Measurements from ENCODE around the gene MORC3.
"Not testable (repeated sequence)": the region's sequence is repeated elsewhere in the genome, so short reads cannot be mapped to it uniquely, and the experiment has no call there.

The MORC3 gene

DNA sequence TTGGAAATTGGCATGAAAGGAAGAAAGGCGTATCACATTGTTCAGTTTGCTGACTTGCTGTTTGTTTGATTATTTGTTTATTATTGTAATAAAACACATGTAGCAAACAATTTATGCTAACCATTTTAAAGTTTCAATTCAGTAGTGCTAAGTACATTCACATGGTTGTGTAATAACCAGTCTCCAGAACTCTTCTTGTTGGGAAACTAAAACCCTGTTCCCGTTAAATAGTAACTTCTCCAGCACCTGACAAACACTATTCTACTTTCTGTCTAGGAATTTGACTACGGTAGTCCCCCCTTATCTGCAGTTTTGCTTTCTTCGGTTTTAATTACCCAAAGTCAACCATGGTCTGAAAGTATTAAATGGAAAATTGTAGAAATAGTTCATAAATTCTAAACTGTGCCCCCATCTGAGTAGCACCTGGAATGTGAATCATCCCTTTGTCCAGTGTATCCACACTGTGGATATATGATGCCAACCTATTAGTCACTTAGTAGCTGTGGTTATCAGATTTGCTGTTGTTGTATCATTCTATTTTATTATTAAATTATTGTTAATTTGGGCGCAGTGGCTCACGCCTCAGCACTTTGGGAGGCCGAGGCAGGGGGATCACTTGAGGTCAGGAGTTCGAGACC, 5.5 kb downstream of the MORC3 start:
- no peak for DNase-seq (ENCODE audit: low read depth)
- no peak for TF ChIP-seq CTCF (IDR thresholded peaks at IDR 0.05; ENCODE audit: low read depth, low read length, missing control alignments)
- no peak overlapping the region for H3K4me3 ChIP-seq (ENCODE audit: low read depth, low read length)

DNA sequence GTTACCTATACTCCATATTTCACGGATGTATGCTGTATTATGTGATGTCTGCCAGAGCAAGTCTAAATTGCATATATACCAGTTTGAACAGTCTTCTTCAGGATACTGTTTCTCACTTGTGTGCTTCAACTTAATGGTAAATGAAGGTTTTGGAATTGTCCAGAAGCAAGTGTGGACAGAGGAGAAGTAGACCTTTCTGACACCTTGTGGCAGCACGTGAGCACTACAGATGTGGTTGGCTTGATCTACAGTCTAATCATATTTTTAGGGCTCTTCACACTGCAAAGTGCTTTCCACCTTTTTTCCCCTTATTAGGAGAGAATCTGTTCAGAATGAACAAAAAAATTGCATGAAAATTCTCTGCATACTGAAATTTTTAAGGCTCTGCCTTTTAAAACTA, 10.9 kb downstream of the MORC3 start:
- H3K4me3 ChIP-seq (ENCODE audit: low read depth, low read length), result no peak overlapping the region
- no peak for DNase-seq (ENCODE audit: low read depth)
- TF ChIP-seq CTCF (IDR thresholded peaks at IDR 0.05; ENCODE audit: low read depth, low read length, missing control alignments), result peak; percentile 82

DNA sequence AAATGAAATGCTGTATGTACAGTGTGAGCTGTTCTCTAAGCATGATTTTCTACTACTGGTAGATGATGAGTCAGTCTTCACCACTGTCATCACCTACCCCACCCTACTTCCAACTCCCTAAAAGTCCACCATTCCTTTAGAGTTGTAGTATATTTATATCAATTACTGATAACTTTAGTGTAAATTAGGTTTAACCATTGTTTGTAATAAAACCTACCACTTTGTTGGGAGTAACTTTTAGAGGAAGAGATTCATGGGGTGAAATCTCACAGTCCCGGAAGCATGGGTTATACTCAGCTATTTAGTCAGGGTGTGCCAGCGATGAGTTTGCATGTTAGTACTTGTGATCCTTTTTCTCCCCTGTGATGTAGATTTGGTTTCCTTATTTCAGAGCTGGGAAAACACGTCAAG, 17.1 kb downstream of the MORC3 start:
- no peak for TF ChIP-seq CTCF (IDR thresholded peaks at IDR 0.05; ENCODE audit: low read depth, low read length, missing control alignments)
- DNase-seq (ENCODE audit: low read depth), result no peak
- H3K4me3 ChIP-seq (ENCODE audit: low read depth, low read length), result no peak overlapping the region

DNA sequence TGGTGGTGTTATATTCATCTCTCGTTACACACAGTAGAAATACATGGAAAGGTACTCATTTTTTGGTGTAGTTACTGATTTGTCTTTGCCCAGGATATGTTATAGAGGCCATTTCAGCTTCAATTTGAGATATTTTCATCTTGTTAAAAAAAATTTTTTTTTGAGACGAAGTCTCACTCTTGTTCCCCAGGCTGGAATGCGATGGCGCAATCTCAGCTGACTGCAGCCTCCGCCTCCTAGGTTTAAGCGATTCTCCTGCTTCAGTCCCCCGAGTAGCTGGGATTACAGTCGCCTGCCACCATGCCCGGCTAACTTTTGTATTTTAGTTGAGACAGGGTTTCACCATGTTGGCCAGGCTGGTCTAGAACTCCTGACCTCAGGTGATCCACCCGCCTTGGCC, 19.0 kb downstream of the MORC3 start:
- no peak for TF ChIP-seq CTCF (IDR thresholded peaks at IDR 0.05; ENCODE audit: low read depth, low read length, missing control alignments)
- no peak for DNase-seq (ENCODE audit: low read depth)
- no peak overlapping the region for H3K4me3 ChIP-seq (ENCODE audit: low read depth, low read length)

DNA sequence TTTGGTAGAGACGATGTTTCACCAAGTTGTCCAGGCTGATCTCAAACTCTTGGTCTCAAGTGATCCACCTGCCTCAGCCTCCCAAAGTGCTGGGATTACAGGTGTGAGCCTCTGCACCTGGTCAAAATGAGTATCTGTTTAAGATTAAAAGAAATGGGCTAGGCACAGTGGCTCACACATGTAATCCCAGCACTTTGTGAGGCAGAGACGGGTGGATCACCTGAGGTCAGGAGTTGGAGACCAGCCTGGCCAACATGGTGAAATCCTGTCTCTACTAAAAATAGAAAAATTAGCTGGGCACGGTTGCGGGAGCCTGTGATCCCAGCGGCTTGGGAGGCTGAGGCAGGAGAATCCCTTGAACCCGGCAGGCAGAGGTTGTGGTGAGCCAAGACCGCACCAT, 22.6 kb downstream of the MORC3 start:
- not testable (repeated sequence) for H3K4me3 ChIP-seq (ENCODE audit: low read depth, low read length); DNase-seq (ENCODE audit: low read depth)

GRCh38 chr21:36344931-36345330, 24.9 kb downstream of the MORC3 start:
- no peak for TF ChIP-seq CTCF (IDR thresholded peaks at IDR 0.05; ENCODE audit: low read depth, low read length, missing control alignments)
- DNase-seq (ENCODE audit: low read depth), result no peak
- H3K4me3 ChIP-seq (ENCODE audit: low read depth, low read length), result no peak overlapping the region

GRCh38 chr21:36347278-36347961, 27.4 kb downstream of the MORC3 start:
- H3K4me3 ChIP-seq (ENCODE audit: low read depth, low read length), result no peak overlapping the region
- no peak for TF ChIP-seq CTCF (IDR thresholded peaks at IDR 0.05; ENCODE audit: low read depth, low read length, missing control alignments)
- DNase-seq (ENCODE audit: low read depth), result no peak

Data from GM12864 (cell line).